CD4-positive, alpha-beta T cell treated with Interleukin-17A for 4 hours (primary cell): Measurements from ENCODE around the gene SYT1.
"Not testable (repeated sequence)": the region's sequence is repeated elsewhere in the genome, so short reads cannot be mapped to it uniquely, and the experiment has no call there.

ENCODE experiments used
- DNase-seq: peaks from one replicate; pipeline ENCODE4 v3.0.0-alpha.2; 2020; ENCODE audit warnings: mixed read lengths

The SYT1 gene

GRCh38 chr12:78977304-78977867 is 112.8 kb downstream of the SYT1 start:
- DNase-seq: no peak

DNA sequence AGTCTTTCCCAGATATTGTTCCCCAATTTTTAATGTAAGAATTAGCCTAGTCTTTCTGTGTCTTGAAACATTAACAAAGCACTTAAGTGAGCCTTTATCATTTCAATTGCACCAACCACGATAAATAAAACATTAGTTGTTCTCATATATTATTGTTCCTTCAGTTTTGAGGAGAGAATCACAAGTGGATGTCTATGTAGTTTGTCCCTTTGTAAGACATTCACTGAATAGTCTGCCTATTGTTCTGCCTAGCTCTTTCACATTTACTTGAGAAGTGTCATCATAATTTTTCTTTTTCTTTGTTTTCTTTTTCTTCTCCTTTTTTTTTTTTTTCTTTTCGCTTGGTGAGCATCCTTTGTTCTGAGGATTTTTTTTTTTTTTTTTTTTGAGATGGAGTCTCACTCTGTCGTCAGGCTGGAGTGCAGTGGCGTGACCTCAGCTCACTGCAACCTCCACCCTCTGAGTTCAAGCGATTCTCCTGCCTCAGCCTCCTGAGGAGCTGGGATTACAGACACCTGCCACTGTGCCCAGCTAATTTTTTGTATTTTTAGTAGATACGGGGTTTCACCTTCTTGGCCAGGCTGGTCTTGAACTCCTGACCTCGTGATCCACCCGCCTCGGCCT is 129.7 kb downstream of the SYT1 start:
- DNase-seq: no peak

GRCh38 chr12:79000501-79000900 is 135.9 kb downstream of the SYT1 start:
- DNase-seq: no peak

DNA sequence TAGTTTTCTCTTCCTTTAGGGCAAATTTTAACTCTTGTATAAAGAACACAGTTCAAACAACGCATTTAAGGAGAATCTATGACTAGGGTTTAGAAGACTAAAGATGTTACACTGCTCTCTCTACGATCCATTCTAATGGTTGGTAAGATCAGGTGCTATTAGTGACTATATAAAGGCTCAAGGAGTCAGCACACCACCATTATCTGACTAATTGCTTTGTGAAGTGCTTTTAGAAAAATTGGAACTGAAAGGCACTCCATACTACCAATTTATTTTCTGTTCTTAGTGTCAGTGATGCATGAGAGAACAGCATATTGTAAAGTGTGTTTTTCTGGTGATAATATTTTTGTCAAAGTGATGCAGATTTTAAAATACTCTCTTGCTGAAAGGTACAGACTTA is 136.8 kb downstream of the SYT1 start:
- no peak for DNase-seq

GRCh38 chr12:79006306-79006705 is 141.7 kb downstream of the SYT1 start:
- no peak for DNase-seq

GRCh38 chr12:79008591-79008990 is 144.0 kb downstream of the SYT1 start:
- DNase-seq: no peak

DNA sequence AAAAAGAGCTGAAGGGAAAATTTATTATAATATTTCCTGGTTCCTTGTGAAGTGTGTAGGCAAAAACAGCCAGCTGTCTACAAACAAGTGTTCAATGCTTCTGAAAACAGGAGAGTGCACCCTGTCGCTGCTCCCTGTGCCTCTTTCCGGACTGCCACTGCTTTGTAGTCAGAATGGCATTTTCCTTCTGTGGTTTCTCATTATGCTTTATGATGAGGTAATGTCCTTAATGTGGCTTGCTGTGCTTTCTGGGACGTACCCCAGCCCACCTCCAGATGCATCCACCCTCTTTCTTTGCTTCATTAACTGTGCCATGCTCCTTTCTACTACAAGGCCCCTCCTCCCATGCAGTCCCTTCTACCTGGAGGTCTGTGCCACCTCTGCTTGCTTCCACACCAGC is 148.1 kb downstream of the SYT1 start:
- no peak for DNase-seq

GRCh38 chr12:79016181-79016580 is 151.6 kb downstream of the SYT1 start:
- DNase-seq: no peak

- DNase-seq: no peak
Measured at GRCh38 chr12:79019672-79020071, 155.1 kb downstream of the SYT1 start.

DNA sequence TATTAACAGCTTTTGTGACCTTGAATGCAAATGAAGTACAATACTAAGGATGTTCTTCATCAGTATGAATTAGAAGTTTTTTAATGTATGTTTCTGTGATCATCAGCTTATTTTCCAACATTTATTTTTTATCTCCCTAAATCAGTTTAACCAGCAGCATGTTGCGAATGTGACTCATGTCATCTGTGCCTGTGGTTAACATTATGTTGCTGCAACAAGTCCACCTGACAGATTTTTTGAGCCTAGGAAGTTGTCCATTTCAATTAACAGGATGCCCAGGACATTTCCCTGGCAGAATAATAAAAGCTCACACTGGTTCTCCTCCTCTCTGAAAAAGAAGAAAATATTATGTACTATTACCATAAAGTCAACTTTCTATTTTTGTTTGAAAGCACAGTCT is 155.5 kb downstream of the SYT1 start:
- no peak for DNase-seq

DNA sequence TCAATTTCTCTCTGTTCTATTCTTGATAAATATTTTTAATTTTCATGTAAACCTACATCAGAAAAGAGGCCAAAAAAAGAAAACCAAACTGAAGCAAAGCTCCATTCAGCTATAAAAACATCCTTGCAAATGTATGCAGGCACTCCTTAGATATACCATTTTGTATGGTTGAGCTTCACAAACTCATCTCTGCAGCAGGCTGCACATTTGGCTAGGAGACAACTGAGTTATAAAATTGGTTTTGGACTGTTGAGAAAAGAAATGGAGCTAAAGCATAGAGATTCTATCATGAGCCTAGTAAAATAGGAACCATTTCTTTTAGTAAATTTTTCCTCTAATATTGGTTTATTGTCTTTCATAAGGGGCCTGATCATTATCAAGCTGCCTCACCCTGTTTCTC is 156.4 kb downstream of the SYT1 start:
- DNase-seq: no peak

DNA sequence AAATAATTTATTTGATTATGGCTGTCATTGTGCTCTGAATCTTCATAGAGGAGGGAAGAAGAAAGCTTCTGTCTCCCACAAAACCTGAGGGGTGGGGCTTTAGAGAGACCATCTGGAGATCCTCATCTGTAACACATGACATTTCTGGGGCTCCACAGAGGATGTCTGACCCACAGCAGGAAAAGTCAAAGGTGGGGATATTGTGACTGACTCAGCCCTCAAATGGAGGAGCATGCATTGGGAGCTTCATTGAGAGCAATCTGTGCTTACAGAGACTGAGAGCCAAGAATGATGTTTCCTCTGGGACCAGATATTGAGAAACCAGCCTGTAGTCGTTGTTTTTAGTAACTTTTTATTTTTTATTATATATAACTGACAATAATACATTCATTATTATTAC is 158.7 kb downstream of the SYT1 start:
- no peak for DNase-seq

DNA sequence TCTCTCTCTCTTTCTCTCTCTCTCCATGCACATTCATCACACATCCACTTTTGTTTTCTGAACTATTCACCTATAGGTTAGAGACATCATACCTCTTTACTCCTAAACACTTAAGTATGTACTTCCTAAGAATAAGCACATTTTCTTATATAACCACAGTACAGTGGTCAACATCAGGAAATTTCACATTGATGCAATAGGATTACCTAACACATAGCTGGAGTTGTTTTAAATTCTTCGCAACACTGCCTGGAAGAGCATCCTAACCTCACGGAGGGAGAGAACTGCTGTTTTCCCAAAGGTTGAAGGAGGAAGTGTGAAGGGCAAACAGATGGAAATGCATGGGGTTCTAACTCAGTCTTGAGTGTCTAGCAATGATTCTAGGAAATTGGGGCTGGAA is 159.2 kb downstream of the SYT1 start:
- DNase-seq: no peak

DNA sequence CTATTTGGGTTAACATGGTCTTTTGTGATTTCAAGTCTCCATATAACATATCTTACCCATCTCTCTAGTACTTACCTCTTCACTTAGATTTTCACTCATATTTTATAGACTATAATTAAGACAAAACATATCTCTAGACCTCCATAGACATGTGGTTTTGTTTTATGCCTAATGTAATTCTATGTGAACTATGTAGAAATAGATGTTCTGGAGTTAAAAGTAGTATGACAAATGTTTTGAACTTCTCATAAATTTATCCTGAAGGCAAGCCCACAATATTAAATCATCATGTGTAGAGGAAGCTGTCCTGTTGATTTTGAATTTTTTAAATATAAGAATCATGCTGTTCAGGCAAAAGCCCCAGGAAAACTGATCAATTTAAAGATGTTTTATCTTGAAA is 169.2 kb downstream of the SYT1 start:
- DNase-seq: no peak

DNA sequence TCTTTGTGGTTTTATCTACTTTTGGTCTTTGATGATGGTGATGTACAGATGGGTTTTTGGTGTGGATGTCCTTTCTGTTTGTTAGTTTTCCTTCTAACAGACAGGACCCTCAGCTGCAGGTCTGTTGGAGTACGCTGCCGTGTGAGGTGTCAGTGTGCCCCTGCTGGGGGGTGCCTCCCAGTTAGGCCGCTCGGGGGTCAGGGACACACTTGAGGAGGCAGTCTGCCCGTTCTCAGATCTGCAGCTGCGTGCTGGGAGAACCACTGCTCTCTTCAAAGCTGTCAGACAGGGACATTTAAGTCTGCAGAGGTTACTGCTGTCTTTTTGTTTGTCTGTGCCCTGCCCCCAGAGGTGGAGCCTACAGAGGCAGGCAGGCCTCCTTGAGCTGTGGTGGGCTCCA is 180.2 kb downstream of the SYT1 start:
- not testable (repeated sequence) for DNase-seq

- not testable (repeated sequence) for DNase-seq
Measured at GRCh38 chr12:79045149-79045703, 180.7 kb downstream of the SYT1 start.

DNA sequence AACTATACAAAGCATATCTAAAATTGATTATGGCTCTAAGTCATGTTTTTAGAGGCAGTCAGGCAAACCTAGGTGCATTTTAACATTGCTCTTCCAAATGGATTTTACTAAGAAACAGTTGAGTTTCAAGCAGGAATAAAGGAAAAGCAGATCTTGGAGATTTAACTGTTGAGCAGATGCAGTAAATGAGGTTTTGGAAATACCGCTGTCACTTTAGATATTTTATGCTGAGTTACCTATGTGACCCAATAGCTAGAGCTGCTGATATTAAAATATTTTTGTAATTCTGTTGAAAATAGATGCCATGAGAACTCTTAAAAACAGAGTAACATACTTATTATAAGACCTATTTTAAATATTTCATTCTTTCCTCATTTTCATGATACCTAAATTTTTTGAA is 181.4 kb downstream of the SYT1 start:
- no peak for DNase-seq

GRCh38 chr12:79048962-79049361 is 184.4 kb downstream of the SYT1 start:
- no peak for DNase-seq

- no peak for DNase-seq
Measured at GRCh38 chr12:79053394-79053793, 188.8 kb downstream of the SYT1 start.

DNA sequence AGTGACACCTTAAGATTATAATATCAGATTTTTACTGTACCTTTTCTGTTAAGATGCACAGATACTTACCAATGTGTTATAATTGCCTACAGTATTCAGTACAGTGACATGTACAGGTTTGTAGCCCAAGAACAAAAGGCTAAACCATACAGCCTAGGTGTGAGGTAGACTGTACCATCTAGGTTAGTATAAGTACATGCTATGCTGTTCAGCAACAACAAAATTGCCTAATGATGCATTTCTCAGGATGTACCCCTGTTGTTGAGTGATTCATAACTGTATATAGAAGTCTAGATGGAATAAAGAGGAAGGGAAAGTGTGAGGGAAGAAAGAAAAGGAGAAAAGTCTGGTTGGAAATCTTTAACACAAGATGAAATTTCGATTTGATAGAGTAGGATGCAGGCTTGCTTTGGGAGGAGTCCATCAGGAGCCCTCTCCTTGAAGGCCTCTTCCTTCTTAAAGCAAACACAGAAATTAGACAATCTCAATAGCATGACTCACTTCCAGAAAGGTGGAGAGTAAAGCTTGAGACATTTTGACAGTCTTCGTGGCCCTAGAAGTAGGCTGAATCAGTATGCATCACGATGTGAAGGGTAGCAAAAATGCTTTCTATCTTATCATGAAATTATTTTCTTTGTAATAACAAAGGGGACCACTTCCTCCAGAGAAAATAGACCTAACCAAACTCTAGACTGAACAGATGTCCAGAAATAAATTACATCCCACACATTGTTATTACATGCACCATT is 191.5 kb downstream of the SYT1 start:
- DNase-seq: no peak

GRCh38 chr12:79056775-79057174 is 192.2 kb downstream of the SYT1 start:
- no peak for DNase-seq

DNA sequence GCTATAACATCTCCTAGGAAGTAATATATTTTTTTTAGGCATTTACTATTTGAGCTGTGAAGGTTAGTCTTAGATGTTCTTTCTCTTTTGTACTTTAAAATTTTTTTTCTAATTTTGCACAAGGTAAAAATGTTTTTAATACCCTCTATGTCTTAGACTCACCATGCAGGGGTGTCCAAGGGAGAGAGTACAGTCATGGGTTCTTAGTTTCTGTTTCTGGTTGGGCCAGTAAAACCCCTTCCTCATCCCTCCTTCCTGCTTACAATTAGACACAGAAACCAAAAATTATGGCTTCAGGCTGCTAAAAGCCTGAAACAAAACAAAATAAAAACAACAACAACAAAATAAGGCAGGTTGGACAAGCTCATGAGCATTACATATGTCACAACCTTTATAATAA is 193.0 kb downstream of the SYT1 start:
- DNase-seq: no peak

DNA sequence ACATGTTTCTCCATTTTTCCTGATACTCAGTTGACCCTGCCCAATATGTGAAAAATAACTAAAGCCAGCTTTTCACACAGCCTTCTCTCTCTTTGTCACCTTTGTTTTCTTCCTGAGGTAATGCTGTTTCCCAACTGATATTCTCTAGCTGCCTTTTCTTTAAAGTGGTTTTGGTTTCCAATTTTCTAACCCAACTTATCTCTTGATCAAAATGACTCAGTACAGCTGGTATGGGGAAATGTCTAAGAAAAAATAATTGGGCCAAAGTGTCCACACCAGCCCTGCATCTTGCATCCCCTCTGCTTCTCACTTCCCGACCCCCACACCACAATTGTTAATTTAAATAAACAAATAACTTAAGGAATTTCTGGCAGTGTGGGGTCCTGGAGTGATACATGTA is 193.8 kb downstream of the SYT1 start:
- no peak for DNase-seq

- no peak for DNase-seq
Measured at GRCh38 chr12:79059557-79059956, 195.0 kb downstream of the SYT1 start.
